ENCODE measurements around the gene DGKB. TPM values are rescaled to one million over a fixed set of nuclear protein-coding genes. Genes with fewer than 3 reads are reported as not detected.

The DGKB gene
- total RNA-seq, 1 donor from 2014 or later = not detected

DNA sequence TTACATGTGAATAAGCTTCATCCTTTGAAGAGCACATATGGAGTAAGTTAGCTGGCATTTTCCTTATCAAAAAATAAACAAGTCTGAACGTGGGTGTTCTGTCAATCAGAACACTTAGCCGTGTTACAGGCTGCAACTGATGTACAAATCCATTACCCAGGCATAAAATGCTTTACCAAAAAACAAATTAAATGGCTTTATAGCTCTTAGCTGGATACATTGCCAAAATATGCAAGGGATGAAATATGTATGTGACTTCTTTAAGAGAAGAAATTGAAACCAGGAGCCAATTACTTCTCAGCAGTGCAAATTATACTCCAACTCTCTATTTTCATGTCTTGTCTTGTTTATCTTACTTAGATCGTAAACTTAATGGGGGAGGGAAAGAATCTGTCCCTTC, 214.8 kb downstream of the DGKB start:
- Histone ChIP-seq H3K36me3 (no peaks in the 10 kb centered on the region), H3K4me3 (no peak overlapping the region), H3K27me3 (no peaks in the 10 kb centered on the region), H3K27ac (no peak overlapping the region), H3K9me3 (no peaks in the 10 kb centered on the region), H3K4me1 (no peaks in the 10 kb centered on the region)
- intact Hi-C loops (cut with DNase I) = no loop called here
- no peak for DNase-seq
- TF ChIP-seq, protein P1, sequence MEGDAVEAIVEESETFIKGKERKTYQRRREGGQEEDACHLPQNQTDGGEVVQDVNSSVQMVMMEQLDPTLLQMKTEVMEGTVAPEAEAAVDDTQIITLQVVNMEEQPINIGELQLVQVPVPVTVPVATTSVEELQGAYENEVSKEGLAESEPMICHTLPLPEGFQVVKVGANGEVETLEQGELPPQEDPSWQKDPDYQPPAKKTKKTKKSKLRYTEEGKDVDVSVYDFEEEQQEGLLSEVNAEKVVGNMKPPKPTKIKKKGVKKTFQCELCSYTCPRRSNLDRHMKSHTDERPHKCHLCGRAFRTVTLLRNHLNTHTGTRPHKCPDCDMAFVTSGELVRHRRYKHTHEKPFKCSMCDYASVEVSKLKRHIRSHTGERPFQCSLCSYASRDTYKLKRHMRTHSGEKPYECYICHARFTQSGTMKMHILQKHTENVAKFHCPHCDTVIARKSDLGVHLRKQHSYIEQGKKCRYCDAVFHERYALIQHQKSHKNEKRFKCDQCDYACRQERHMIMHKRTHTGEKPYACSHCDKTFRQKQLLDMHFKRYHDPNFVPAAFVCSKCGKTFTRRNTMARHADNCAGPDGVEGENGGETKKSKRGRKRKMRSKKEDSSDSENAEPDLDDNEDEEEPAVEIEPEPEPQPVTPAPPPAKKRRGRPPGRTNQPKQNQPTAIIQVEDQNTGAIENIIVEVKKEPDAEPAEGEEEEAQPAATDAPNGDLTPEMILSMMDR (IDR thresholded peaks at IDR 0.05) = no peak
- ATAC-seq = no peak

DNA sequence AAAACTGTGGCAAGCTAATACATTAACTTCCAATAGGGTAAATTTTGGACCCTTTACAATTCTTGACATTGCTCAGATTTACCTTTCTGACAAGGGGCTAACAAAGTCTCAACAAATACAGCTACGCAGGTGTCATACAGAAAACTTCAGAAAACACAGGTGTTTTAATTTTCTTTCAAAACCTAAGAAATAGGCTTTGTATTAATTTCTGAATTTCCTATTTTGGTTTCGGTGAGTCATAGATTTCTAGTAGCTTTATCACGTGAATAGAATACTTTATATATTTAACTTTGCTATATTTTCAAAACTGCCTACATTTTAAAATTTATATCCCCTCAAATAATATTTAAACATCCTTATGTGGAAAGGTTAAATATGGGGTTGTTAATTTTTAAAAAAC, 215.3 kb downstream of the DGKB start:
- Histone ChIP-seq H3K36me3 (no peaks in the 10 kb centered on the region), H3K4me1 (no peaks in the 10 kb centered on the region), H3K9me3 (no peaks in the 10 kb centered on the region), H3K27me3 (no peaks in the 10 kb centered on the region), H3K27ac (no peak overlapping the region), H3K4me3 (no peak overlapping the region)
- DNase-seq (no peak), ATAC-seq (no peak)
- intact Hi-C loops (cut with DNase I) = no loop called here
- TF ChIP-seq, protein P1 (IDR thresholded peaks at IDR 0.05) = no peak

DNA sequence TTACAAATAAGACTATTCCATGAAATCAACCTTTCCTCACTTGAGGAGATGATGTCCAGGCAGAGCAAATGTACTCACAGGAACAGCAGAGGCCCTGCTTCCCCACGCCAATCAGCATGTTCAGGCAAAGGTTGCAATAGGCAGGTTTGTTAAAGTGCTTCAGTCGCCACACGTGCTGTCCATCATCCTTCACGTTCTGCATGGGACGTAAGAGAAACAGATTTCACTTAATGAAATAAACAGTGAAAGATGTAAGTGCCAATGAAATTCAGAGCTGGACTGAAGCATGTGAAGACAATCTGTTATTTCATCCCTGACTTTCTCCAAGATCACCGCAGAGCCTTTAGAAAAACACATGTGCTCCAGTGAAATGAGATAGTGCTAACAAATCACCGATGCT, 217.4 kb downstream of the DGKB start:
- Histone ChIP-seq H3K27ac (no peak overlapping the region), H3K9me3 (no peaks in the 10 kb centered on the region), H3K36me3 (no peaks in the 10 kb centered on the region), H3K4me3 (no peak overlapping the region), H3K27me3 (no peaks in the 10 kb centered on the region), H3K4me1 (no peaks in the 10 kb centered on the region)
- DNase-seq (no peak), ATAC-seq (no peak)
- intact Hi-C loops (cut with DNase I) = no loop called here
- TF ChIP-seq, protein P1 (IDR thresholded peaks at IDR 0.05) = no peak

DNA sequence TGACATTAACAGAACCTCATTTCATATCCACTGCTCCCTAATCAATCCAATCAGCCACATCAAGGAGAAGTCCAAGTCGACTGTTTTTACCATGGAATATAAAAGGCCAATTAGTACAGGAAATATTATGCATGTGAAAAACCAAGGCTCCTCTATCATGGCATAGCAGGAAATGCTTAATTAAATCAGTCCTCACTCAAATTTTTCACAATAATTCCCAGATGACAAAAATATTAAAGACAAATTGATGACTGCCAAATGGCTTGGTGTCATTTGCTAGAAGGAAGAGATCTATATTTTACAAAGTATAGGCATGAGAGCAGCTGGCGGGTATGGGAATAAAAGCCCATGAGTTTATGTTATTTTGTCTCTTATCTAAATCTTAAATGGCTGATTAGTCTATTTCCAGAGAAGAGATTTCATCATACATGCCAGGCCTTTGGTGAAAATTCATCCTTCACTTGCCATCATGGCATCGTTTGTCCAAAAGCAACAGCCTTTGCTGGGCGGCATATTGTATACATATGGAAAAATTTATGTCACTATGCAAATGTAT, 219.6 kb downstream of the DGKB start:
- Histone ChIP-seq H3K36me3 (no peaks in the 10 kb centered on the region), H3K9me3 (no peaks in the 10 kb centered on the region), H3K27ac (no peak overlapping the region), H3K27me3 (no peaks in the 10 kb centered on the region), H3K4me1 (no peaks in the 10 kb centered on the region), H3K4me3 (no peak overlapping the region)
- ATAC-seq = no peak
- no peak for DNase-seq
- TF ChIP-seq, protein P1 (IDR thresholded peaks at IDR 0.05) = no peak
- intact Hi-C loops (cut with DNase I) = no loop called here

DNA sequence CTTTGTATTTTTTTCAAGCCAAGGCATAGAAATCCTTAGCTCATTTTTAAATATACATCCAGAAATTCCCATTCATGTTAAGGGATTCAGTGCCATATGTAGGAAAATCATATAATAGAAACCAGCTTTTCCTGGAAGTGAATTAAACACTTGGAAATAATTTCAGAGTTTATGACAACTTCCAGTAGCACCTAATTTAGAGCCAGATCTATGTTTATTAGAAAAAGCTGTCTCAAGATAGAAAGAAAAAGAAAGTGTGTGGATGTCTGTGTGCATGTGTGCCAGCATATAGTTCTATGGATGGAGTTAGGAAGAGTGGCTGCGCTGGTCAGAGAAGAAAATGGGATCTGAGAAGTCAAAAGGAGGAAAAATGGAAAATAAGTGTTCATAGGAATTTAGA, 225.7 kb downstream of the DGKB start:
- Histone ChIP-seq H3K27me3 (no peaks in the 10 kb centered on the region), H3K9me3 (no peaks in the 10 kb centered on the region), H3K4me3 (no peak overlapping the region), H3K27ac (no peak overlapping the region), H3K4me1 (no peaks in the 10 kb centered on the region), H3K36me3 (no peaks in the 10 kb centered on the region)
- TF ChIP-seq, protein P1 (IDR thresholded peaks at IDR 0.05) = no peak
- intact Hi-C loops (cut with DNase I) = no loop called here
- ATAC-seq (no peak), DNase-seq (no peak)

DNA sequence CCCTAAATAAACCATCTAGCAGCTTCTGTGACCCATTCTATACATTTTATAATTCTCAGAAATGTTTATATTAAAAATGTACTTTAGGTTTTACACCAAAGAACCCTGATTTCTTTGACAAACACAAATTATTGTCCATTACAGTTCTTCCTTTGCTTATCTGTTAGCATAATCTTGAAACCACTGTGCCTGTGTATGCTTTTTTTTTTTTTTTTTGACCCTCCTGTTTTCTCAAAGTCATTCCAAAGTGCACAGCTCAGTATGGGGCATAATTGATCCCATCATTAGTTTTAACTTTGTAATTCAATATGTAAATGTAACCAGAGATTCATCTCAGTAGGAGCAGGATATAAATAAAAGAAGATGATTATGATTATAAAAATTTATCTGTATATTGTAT, 229.3 kb downstream of the DGKB start:
- DNase-seq = no peak
- ATAC-seq = no peak
- Histone ChIP-seq H3K4me1 (no peaks in the 10 kb centered on the region), H3K27me3 (no peaks in the 10 kb centered on the region), H3K27ac (no peak overlapping the region), H3K9me3 (no peaks in the 10 kb centered on the region), H3K4me3 (no peak overlapping the region), H3K36me3 (no peaks in the 10 kb centered on the region)
- TF ChIP-seq, protein P1 (IDR thresholded peaks at IDR 0.05) = no peak
- intact Hi-C loops (cut with DNase I) = no loop called here

Measured in upper lobe of right lung (tissue), 1 donor.